Inflammatory macrophage (primary cell): Measurements from ENCODE around the gene CASP6.
"Not testable (repeated sequence)": the region's sequence is repeated elsewhere in the genome, so short reads cannot be mapped to it uniquely, and the experiment has no call there.

Experiments used
- DNase-seq, 2 donors: peaks; one replicate each; pipeline ENCODE4 v3.0.0-alpha.2; 2020 to 2022

The CASP6 gene

GRCh38 chr4:109719604-109720003, 16.4 kb upstream of the CASP6 start:
- no peak for DNase-seq

DNA sequence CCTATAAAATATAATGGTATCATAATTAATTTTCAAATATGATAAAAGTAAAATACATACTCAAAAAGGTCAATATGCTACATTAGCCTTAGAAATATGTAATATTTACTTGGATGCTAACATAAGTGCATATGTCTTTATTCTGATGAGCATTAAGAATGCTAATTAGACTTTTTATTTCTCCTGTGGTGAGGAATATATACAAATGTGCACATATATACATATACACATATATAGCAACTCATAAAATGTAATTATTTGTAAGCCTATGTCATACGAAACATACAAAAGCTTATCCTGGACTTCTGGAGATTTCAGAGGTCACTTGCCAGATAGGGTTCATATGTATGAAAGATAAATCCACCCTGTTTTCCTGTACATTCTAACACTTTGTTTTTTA, 15.5 kb upstream of the CASP6 start:
- no peak for DNase-seq

DNA sequence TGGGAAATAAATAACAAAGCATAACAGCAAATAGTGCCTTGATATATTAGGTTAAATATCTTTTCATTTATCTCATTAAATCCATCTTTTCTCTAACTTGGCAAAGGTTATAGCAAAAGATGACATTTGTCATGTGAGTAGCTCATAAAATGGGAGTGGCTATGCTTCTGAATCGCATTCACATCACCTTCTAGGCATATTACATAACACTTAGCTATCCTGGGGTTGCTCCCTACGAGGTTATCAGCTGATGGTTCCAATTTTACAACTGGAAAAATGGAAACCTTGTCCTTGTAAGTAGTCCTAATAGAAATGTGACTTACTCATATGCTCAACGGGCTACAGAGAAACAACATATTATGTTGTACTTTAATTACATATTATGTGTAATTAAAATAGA, 10.3 kb upstream of the CASP6 start:
- no peak for DNase-seq

DNA sequence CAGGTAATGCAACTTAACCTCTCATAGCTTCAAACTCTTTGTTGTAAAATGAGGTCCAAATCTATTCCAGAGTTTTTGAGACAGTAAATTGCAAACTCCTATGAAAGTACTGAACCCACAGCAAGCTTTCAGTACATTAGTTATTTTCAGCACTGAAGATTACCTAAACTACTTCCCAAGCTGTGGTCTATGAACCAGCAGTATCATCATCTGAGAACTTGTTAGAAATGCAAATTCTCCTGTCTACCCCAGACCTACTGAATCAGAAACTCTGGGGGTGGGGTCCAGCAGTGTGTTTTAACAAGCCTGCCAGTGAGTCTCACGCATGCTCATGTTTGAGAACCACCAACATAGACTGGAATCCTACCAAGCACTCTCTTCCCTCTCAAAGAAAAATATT, 5.7 kb upstream of the CASP6 start:
- no peak for DNase-seq

DNA sequence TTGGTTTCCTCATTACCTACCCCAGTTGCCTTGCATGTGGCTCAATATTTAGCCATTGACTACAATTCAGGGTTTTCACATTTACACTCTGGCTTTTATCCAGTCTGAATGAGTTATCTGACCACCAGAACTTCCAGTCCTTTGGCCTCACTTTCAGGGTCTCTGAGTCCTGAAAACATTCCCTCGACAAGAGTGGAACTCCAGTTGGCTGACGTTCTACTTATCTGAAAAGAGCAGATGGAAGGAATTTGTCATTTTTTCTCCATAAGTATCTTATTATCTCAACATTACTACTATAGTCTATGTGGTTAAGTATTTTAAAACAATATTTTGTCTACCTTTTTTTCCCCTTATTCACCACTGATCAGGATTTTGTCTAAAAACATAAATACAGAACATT, 5.2 kb upstream of the CASP6 start:
- DNase-seq: no peak

DNA sequence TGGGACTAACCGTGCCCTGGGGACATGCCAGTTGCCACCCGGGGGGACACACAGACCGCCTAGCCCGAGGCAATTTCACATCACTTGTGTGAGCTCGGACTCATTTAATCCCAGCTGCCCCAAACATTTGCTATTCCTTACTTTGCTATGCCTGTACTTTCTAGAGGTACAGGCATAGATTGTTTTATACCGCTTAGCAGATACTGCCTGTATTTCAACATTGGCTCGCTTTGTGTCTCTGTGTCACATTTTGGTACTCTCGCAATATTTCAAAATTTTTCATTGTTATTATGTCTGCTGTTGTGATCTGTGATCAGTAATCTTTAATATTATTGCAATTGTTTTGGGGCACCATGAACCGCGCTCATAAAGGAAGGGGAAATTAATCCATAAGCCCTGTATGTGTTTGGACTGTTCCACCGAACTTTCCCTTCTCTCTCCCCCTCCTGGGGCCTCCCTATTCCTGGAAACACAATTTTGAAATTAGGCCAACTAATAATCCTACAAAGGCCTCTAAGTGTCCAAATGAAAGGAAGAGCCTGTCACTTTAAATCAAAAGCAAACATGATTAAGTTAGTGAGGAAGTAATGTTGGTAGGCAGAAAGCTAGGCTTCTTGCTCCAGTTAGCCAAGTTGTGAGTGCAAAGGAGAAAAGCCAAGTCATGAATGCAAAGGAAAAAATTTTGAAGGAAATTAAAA, 568 bp upstream of the CASP6 start:
- peak; percentile 38 to 52 for DNase-seq

GRCh38 chr4:109701566-109702410, 1.5 kb downstream of the CASP6 start:
- no peak for DNase-seq

DNA sequence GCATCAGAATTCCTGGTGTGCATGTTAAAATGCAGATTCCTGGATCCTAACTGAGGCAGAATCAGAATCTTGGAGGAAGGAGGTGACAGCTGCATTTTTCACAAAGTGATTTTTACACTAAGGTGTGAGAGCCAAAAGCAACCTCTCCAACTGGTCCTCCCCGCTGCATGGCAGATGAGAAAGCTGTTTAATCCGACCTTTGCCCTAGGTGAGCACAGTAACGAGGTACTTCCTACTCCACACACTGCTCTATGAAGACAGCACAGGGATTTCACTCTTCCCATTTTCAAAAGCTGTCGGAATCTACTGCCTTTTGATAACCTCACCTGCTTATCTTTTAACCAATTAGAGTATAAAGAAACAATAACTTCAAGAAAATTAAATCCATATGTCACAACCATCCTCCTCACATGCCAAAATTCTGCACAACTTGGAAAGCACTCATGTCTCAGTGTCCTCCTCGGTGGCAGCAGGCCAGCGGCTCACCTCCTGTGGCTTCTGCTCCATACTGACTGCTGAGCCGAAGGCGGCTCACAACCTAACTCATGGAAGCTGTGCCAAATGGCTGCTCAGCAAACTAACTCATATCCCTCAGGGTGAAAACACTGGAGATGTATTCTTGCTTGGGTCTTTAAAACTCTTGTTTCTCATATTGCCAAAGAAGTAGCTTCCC, 3.6 kb downstream of the CASP6 start:
- DNase-seq: no peak

DNA sequence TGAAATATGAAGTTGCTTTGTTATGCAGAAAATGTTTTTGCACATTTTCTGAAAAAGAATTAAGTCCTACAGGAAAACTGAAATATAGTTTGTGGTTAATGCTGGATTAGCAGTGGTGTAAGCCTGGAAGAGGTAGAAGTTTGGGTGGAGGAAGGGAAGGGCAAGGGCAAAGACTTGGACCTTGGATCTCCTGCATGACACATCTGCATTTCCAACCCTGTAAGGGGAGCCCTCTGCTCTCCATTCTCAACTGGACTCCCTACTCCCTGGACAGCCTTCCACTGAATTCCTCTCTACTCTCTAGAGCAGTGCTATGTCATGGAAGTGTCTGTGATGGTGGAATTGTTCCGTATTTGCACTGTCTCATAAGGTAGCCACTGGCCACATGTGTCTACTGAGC, 4.6 kb downstream of the CASP6 start:
- DNase-seq: no peak

DNA sequence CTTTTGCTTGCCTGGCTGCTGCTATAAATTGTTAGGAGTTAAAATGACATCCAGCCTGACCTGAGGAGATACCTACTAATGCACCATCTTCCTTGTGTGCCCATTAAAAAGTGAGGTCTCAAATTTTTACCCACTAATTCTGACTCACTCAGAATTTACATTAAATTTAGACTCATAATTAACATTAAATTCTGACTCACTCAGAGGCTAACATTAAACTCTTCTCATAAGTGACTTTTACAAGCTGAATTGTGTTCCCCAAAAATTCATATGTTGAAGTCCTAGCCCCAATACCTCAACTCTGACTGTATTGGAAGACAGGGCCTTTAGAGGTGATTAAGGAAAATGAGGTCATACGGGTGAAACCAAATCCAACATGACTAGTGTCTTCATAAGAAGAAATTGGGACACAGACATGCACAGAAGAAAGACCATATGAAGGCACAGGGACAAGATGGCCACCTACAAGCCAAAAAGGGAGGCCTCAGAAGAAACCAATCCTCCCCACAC, 11.8 kb downstream of the CASP6 start:
- DNase-seq: no peak

DNA sequence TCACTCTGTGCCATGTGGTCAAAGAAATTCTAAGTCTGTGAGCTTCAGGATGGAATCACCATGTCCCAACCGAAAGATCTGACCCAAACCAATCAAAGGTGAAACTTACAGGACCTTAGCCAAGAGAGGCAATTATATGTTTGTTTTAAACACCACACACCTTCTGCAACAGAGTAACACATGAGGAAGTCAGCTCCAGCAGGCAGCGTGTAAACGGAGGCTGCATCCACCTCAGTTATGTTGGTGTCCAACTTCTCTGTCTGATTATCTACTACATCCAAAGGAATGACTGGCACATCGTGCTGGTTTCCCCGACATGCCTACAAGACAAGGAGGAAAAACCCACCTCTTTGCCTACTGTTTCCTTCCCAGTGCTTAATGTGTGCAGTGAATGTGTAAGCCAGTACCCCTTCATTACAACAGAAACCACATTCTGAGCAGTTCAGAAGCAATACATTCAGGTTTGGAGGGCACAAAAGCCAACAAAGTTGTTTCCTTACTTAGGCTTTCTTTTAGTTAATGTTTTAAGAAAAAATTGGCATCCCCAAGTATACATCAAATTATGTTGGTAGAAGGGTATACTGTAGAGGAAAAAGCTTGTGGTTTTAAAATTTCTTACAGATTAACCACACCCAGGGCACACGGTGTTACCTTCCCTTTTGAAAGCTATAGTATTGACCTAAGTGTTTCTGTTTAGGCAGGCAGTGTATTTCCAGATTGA, 12.4 kb downstream of the CASP6 start:
- DNase-seq: no peak

GRCh38 chr4:109684727-109685126, 18.5 kb downstream of the CASP6 start:
- DNase-seq: no peak

DNA sequence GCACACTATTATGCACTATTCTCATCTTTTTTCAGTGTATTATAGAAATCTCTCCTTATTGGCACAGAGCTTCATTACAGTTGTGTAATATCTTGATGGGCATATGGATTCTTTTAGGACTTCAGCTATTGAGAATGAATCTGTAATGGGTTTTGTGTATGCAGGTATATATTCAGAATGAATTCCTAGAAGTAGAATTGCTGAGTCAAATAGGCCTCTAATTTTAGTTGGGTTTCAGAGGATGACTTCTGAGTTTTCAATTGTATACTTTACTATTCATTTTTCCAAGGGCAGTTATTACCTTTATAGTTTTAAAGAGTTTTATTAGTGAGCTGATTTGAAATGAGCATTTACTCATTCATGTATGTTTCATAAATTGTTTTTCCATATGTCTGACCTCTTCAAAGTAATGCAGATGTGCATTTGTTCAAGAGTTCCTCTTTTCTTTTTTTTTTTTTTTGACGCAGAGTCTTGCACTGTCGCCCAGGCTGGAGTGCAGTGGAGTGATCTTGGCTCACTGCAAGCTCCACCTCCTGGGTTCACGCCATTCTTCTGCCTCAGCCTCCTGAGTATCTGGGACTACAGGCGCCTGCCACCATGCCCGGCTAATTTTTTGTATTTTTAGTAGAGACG, 19.5 kb downstream of the CASP6 start:
- DNase-seq: no peak

GRCh38 chr4:109682875-109683274, 20.4 kb downstream of the CASP6 start:
- DNase-seq: no peak

- not testable (repeated sequence) for DNase-seq
These were observed 24.3 kb downstream of the CASP6 start for GRCh38 chr4:109678925-109679324.

GRCh38 chr4:109678472-109678871, 24.8 kb downstream of the CASP6 start:
- DNase-seq: not testable (repeated sequence)

DNA sequence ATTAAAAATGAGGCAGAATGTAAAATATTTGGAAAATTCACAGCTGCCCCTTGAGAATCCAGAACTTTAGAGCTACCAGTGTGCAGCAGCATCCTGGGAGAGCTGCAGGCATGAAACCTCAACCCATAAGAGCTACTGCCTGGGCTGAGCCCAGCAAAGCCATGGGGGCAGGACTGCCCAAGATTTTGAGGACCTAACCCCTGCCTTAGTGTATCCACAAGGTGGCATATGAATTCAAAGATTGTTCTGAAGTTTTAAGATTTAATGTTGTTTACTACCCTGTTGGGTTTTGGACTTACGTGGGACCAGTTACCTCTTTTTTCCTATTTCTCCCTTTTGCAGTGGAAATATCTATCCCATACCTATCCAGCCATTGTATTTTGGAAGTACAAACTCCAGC, 26.4 kb downstream of the CASP6 start:
- no peak for DNase-seq

GRCh38 chr4:109675843-109676242, 27.4 kb downstream of the CASP6 start:
- no peak for DNase-seq

- no peak for DNase-seq
These were observed 28.1 kb downstream of the CASP6 start for GRCh38 chr4:109675181-109675580.

DNA sequence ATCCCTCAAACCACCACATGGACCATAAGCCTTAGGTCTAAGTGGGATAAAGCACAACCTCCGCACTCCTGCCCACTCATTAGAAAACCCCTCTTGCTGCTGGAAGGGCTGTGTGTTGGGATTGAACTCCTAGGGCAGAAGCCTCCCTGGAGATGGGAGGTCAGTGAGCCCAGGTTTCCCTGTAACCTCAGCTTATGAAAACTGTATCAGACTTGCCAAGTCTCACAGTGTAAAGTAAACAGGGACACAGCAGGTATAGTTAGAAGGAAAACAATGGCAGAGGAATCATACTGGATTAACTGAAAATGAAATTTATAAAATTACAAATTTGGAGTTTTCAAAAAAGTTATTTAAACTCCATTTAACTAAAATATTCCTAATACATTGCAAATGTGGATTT, 29.9 kb downstream of the CASP6 start:
- DNase-seq: no peak

DNA sequence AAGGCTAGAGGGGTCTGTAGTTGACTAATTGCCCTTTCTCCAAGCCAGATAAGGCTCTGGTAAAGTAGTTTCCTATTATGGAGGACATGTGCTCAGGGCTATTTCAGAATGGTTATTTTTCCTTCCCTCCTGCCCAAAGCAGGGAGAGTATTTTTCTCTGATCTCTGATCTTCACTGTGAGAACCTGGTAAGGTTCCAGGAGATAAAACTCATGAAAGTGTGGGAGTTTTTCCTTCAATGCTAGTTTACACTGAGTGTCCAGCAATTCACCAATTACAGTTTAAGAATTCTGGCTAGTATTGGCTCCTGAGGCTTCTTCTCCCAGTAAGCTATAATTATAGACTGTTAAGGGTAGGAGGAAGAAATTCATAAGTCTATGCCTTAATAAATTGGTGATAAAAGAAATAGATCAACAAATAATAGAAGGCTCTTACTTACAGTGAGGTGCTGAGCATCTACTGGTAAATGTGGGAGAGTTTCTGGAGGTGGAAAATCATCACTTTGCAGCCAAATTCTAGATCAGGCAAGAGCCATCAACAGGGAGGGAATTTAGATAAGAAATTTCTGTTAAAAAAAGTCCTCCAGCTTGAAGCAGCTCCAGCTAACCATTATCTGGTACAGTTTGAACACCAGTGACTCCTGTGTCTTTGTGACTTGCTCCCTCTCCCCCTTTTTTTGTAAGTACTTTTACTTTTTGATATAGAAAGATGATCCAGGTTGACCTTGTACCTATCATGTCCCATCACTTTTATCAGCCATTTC, 30.9 kb downstream of the CASP6 start:
- DNase-seq: no peak
